Endothelial cell of umbilical vein (primary cell): Measurements from ENCODE around the gene SLCO3A1.

Experiments used
- EZH2 ChIP-seq: IDR thresholded peaks from 2 replicates; pipeline ENCODE4 v1.6.1; 2012; ENCODE audit warnings: borderline replicate concordance, low read depth, mild to moderate bottlenecking, moderate library complexity, low read length, inconsistent platforms; ENCODE audit not compliant: severe bottlenecking
- GATA2 ChIP-seq: IDR thresholded peaks from 2 replicates; pipeline ENCODE4 v1.7.0; 2011; ENCODE audit warnings: low read depth, mild to moderate bottlenecking, moderate library complexity, mixed read lengths, low read length; ENCODE audit not compliant: insufficient read length, insufficient read depth
- JUN ChIP-seq: IDR thresholded peaks from 2 replicates; pipeline ENCODE4 v1.6.1; 2011; ENCODE audit warnings: borderline replicate concordance, low read depth; ENCODE audit not compliant: insufficient read length, insufficient read depth
- MYC ChIP-seq: IDR thresholded peaks from one replicate; pipeline ENCODE4 v1.6.1; 2011; ENCODE audit warnings: mild to moderate bottlenecking, low read depth, low read length
- POLR2A ChIP-seq: IDR thresholded peaks from 2 replicates; pipeline ENCODE4 v1.6.1; 2012; ENCODE audit warnings: low read depth, mild to moderate bottlenecking, control low read depth, low read length
- POLR2AphosphoS5 ChIP-seq: IDR thresholded peaks from 2 replicates; pipeline ENCODE4 v1.6.1; 2012; ENCODE audit warnings: low read depth, mild to moderate bottlenecking, control low read depth, low read length, moderate library complexity; ENCODE audit not compliant: insufficient read depth
- TF ChIP-seq, protein P1 (sequence below), 2 donors: IDR thresholded peaks; 1 replicate in 1 of 2; 2 replicates in 1 of 2; pipeline ENCODE4 v1.5.1; 2011; ENCODE audit warnings: low read length in 2 of 2, mild to moderate bottlenecking in 2 of 2, moderate library complexity in 2 of 2, control low read depth in 1 of 2, inconsistent platforms in 1 of 2, low read depth in 1 of 2; ENCODE audit not compliant: insufficient read depth in 1 of 2; ENCODE audit errors: extremely low read depth in 1 of 2
- TF ChIP-seq, protein P2 (sequence below): IDR thresholded peaks from 2 replicates; pipeline ENCODE4 v1.6.1; 2011; ENCODE audit not compliant: insufficient read depth, insufficient read length

DNA sequence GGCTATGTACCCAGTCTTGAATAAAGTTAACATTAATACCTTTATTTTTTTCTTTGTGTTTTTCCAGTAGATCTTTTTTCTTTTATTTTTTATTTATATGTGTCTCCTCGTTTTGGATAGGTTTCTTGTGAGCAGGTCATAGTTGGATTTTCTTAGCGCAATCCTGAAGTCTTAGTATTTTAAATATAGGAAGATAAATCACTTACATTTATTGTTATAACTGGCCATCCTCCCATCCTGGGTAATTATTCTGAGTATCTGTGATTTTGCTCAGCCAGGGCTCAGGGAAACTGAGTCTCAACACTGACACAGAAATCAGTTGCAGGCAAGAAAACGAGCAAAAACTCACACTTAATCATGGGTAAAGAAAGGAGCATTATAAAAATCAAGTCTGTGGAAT lies 11.6 kb upstream of the SLCO3A1 start:
- no peak for TF ChIP-seq EZH2
- TF ChIP-seq POLR2A, result no peak
- TF ChIP-seq, protein P1, sequence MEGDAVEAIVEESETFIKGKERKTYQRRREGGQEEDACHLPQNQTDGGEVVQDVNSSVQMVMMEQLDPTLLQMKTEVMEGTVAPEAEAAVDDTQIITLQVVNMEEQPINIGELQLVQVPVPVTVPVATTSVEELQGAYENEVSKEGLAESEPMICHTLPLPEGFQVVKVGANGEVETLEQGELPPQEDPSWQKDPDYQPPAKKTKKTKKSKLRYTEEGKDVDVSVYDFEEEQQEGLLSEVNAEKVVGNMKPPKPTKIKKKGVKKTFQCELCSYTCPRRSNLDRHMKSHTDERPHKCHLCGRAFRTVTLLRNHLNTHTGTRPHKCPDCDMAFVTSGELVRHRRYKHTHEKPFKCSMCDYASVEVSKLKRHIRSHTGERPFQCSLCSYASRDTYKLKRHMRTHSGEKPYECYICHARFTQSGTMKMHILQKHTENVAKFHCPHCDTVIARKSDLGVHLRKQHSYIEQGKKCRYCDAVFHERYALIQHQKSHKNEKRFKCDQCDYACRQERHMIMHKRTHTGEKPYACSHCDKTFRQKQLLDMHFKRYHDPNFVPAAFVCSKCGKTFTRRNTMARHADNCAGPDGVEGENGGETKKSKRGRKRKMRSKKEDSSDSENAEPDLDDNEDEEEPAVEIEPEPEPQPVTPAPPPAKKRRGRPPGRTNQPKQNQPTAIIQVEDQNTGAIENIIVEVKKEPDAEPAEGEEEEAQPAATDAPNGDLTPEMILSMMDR (IDR thresholded peaks at IDR 0.05; ENCODE audit: extremely low read depth in 1 of 2, insufficient read depth in 1 of 2, low read depth in 1 of 2, low read length in 2 of 2), result no peak
- no peak for TF ChIP-seq JUN
- TF ChIP-seq POLR2AphosphoS5, result no peak
- no peak for TF ChIP-seq MYC
- TF ChIP-seq, protein P2, sequence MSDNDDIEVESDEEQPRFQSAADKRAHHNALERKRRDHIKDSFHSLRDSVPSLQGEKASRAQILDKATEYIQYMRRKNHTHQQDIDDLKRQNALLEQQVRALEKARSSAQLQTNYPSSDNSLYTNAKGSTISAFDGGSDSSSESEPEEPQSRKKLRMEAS, result no peak
- TF ChIP-seq GATA2, result no peak
